ENCODE results near the gene SP8. TPM values are rescaled to one million over a fixed set of nuclear protein-coding genes. Genes with fewer than 3 reads are reported as not detected.

The SP8 gene
- total and polyA plus RNA-seq, 9 of the 15 experiments (the other 6 are each of a cell fraction or from before 2014, with no cell fraction given): 0.04 to 1.2 (median 0.19) TPM

- TF ChIP-seq, protein P1, sequence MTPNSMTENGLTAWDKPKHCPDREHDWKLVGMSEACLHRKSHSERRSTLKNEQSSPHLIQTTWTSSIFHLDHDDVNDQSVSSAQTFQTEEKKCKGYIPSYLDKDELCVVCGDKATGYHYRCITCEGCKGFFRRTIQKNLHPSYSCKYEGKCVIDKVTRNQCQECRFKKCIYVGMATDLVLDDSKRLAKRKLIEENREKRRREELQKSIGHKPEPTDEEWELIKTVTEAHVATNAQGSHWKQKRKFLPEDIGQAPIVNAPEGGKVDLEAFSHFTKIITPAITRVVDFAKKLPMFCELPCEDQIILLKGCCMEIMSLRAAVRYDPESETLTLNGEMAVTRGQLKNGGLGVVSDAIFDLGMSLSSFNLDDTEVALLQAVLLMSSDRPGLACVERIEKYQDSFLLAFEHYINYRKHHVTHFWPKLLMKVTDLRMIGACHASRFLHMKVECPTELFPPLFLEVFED (CRISPR knock-in tag; conservative IDR thresholded peaks at IDR 0.05): peak; percentile 77; the same call in 1 of the 2 replicates
- TF ChIP-seq TAF9B (IDR thresholded peaks at IDR 0.05; ENCODE audit: partially characterized antibody) (no peak), ZKSCAN8 (CRISPR knock-in tag; IDR thresholded peaks at IDR 0.05) (no peak), NR1H2 (CRISPR knock-in tag; IDR thresholded peaks at IDR 0.05) (no peak), KLF6 (CRISPR knock-in tag; IDR thresholded peaks at IDR 0.05; ENCODE audit: borderline replicate concordance) (no peak), ELF2 (CRISPR knock-in tag; IDR thresholded peaks at IDR 0.05) (no peak), FOXA1 (IDR thresholded peaks at IDR 0.05; ENCODE audit: borderline replicate concordance) (no peak), AFF1 (IDR thresholded peaks at IDR 0.05; ENCODE audit: low read depth in 1 of 2, partially characterized antibody in 2 of 2) (peak in 1 of 2 experiments; percentile 63), ZNF79 (CRISPR knock-in tag; IDR thresholded peaks at IDR 0.05; ENCODE audit: low read depth) (no peak), ZNF316 (IDR thresholded peaks at IDR 0.05) (peak; percentile 43; the same call in 1 of the 2 replicates), ZNF311 (CRISPR knock-in tag; IDR thresholded peaks at IDR 0.05) (no peak), ATF7 (IDR thresholded peaks at IDR 0.05) (peak; percentile 85), SIN3A (IDR thresholded peaks at IDR 0.05; ENCODE audit: borderline replicate concordance in 2 of 2, control insufficient read depth in 1 of 2, low read depth in 2 of 2, low read length in 2 of 2) (peak in 1 of 2 experiments; percentile 79; a peak in 2 of 4 replicates)
- TF ChIP-seq, protein P2, sequence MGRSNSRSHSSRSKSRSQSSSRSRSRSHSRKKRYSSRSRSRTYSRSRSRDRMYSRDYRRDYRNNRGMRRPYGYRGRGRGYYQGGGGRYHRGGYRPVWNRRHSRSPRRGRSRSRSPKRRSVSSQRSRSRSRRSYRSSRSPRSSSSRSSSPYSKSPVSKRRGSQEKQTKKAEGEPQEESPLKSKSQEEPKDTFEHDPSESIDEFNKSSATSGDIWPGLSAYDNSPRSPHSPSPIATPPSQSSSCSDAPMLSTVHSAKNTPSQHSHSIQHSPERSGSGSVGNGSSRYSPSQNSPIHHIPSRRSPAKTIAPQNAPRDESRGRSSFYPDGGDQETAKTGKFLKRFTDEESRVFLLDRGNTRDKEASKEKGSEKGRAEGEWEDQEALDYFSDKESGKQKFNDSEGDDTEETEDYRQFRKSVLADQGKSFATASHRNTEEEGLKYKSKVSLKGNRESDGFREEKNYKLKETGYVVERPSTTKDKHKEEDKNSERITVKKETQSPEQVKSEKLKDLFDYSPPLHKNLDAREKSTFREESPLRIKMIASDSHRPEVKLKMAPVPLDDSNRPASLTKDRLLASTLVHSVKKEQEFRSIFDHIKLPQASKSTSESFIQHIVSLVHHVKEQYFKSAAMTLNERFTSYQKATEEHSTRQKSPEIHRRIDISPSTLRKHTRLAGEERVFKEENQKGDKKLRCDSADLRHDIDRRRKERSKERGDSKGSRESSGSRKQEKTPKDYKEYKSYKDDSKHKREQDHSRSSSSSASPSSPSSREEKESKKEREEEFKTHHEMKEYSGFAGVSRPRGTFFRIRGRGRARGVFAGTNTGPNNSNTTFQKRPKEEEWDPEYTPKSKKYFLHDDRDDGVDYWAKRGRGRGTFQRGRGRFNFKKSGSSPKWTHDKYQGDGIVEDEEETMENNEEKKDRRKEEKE (IDR thresholded peaks at IDR 0.05; ENCODE audit: borderline replicate concordance in 1 of 2, control insufficient read depth in 1 of 2, low read depth in 2 of 2, low read length in 1 of 2): no peak
- TF ChIP-seq, protein P3, sequence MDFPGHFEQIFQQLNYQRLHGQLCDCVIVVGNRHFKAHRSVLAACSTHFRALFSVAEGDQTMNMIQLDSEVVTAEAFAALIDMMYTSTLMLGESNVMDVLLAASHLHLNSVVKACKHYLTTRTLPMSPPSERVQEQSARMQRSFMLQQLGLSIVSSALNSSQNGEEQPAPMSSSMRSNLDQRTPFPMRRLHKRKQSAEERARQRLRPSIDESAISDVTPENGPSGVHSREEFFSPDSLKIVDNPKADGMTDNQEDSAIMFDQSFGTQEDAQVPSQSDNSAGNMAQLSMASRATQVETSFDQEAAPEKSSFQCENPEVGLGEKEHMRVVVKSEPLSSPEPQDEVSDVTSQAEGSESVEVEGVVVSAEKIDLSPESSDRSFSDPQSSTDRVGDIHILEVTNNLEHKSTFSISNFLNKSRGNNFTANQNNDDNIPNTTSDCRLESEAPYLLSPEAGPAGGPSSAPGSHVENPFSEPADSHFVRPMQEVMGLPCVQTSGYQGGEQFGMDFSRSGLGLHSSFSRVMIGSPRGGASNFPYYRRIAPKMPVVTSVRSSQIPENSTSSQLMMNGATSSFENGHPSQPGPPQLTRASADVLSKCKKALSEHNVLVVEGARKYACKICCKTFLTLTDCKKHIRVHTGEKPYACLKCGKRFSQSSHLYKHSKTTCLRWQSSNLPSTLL (IDR thresholded peaks at IDR 0.05): 0 out of 2 replicates have a peak, but pooled peaks have one; percentile 34
Measured at GRCh38 chr7:20786779-20787659, at the start of gene SP8 (continued).
